Mucosa of descending colon (tissue), 3 donors: ENCODE results near the gene ATP2C2. TPM values are rescaled to one million over a fixed set of nuclear protein-coding genes. Genes with fewer than 3 reads are reported as not detected.
A peak's percentile ranks its signal among the peaks of the same experiment; 100 is the strongest.

Source experiments
- ATAC-seq: fragments of 200-7000 bp; cut with Tn5 transposase; one replicate; pipeline ENCODE4 v1.9.1; 2020; ENCODE audit warnings: mild to moderate bottlenecking, moderate library complexity
- DNase-seq, 3 donors: peaks; one replicate each; pipeline ENCODE4 v3.0.0-alpha.2; 2020
- H3K36me3 ChIP-seq: fragments of 200-600 bp; one replicate; pipeline ENCODE4 v1.8.0; 2021; ENCODE audit warnings: low read depth, mild to moderate bottlenecking
- H3K4me1 ChIP-seq: fragments of 200-600 bp; one replicate; pipeline ENCODE4 v1.8.0; 2021; ENCODE audit warnings: low read depth, mild to moderate bottlenecking
- H3K4me3 ChIP-seq: fragments of 200-600 bp; one replicate; pipeline ENCODE4 v1.8.0; 2021; ENCODE audit warnings: mild to moderate bottlenecking
- H3K9me3 ChIP-seq: fragments of 200-600 bp; one replicate; pipeline ENCODE4 v1.8.0; 2021; ENCODE audit warnings: mild to moderate bottlenecking
- CTCF ChIP-seq: fragments of 200-600 bp; IDR thresholded peaks from one replicate; pipeline ENCODE4 v1.8.0; 2022; ENCODE audit warnings: antibody characterized with exemption, mild to moderate bottlenecking
- intact Hi-C, 2 donors: fragments of 100-400 bp; cut with DNase I in 1 of 2; cut with micrococcal nuclease in 1 of 2; formaldehyde crosslinking; loops; one replicate each; pipeline versions ENCODE4 v1.11.0 to v1.11.1; 2022; cut with DNase I, micrococcal nuclease
- total RNA-seq, 3 donors: library from RNA; stranded (reverse); fragmentation: NEBNext Ultra II Directional in 2 of 3; extraction: Animal tissue kit (Norgen Biotek cat#: 25700) in 2 of 3; gene quantifications; one replicate each; pipeline versions ENCODE4 v1.2.1 to v1.2.4, GENCODE V29; 2021 to 2023
- donor health status: DM: no; HTN: no; CAD: no; lungs with moderate emphysema.
- donor health status: DM: no; HTN: no; CAD: no.
- donor health status: DM: no; HTN: yes; CAD: no.

ATP2C2 gene
- total RNA-seq, 3 donors from 2014 or later, result 98.8 to 322 (median 159) TPM

GRCh38 chr16:84504420-84505248, 136.3 kb downstream of the ATP2C2 start, which contains the start of gene MEAK7:
MEAK7 (minus strand) TSS chr16:84504659; CDS start chr16:84498086, 6,573 bp downstream.
- Histone ChIP-seq H3K36me3 (no peaks in the 10 kb centered on the region), H3K4me3 (peak within 1 kb of the TSS; percentile 35), H3K9me3 (no peaks in the 10 kb centered on the region), H3K4me1 (peaks cover 16% of the 10 kb centered on the region)
- DNase-seq, result peak; percentile 99 to 100 (median 99)
- peak; percentile 97 for ATAC-seq
- intact Hi-C loops, result no loop called here
- TF ChIP-seq CTCF, result no peak

- ATAC-seq (no peak), DNase-seq (peak in 2 of 3 donors; percentile 32 to 64)
- no peaks in the 10 kb centered on the region for H3K9me3 ChIP-seq
- no peak for TF ChIP-seq CTCF
- no peak overlapping the region for H3K4me3 ChIP-seq
- intact Hi-C loops, result no loop called here
- H3K4me1 ChIP-seq, result peaks cover 16% of the 10 kb centered on the region
- no peaks in the 10 kb centered on the region for H3K36me3 ChIP-seq
These were observed 137.2 kb downstream of the ATP2C2 start for GRCh38 chr16:84505249-84506187.

- intact Hi-C loops, result no loop called here
- Histone ChIP-seq H3K9me3 (no peaks in the 10 kb centered on the region), H3K4me3 (no peak overlapping the region), H3K36me3 (no peaks in the 10 kb centered on the region), H3K4me1 (peaks cover 22% of the 10 kb centered on the region)
- ATAC-seq, result no peak
- DNase-seq, result peak in 1 of 3 donors; percentile 64
- no peak for TF ChIP-seq CTCF
These were observed 139.0 kb downstream of the ATP2C2 start for GRCh38 chr16:84507011-84507982.

GRCh38 chr16:84508502-84508901, 140.2 kb downstream of the ATP2C2 start:
- H3K4me3 ChIP-seq, result no peak overlapping the region
- intact Hi-C loops, result no loop called here
- no peak for TF ChIP-seq CTCF
- H3K4me1 ChIP-seq, result peaks cover 22% of the 10 kb centered on the region
- ATAC-seq (no peak), DNase-seq (no peak)
- no peaks in the 10 kb centered on the region for H3K36me3 ChIP-seq
- no peaks in the 10 kb centered on the region for H3K9me3 ChIP-seq
